ENCODE data around the gene ZNF648.
"Not testable (repeated sequence)": the region's sequence is repeated elsewhere in the genome, so short reads cannot be mapped to it uniquely, and the experiment has no call there.

The ZNF648 gene

DNA sequence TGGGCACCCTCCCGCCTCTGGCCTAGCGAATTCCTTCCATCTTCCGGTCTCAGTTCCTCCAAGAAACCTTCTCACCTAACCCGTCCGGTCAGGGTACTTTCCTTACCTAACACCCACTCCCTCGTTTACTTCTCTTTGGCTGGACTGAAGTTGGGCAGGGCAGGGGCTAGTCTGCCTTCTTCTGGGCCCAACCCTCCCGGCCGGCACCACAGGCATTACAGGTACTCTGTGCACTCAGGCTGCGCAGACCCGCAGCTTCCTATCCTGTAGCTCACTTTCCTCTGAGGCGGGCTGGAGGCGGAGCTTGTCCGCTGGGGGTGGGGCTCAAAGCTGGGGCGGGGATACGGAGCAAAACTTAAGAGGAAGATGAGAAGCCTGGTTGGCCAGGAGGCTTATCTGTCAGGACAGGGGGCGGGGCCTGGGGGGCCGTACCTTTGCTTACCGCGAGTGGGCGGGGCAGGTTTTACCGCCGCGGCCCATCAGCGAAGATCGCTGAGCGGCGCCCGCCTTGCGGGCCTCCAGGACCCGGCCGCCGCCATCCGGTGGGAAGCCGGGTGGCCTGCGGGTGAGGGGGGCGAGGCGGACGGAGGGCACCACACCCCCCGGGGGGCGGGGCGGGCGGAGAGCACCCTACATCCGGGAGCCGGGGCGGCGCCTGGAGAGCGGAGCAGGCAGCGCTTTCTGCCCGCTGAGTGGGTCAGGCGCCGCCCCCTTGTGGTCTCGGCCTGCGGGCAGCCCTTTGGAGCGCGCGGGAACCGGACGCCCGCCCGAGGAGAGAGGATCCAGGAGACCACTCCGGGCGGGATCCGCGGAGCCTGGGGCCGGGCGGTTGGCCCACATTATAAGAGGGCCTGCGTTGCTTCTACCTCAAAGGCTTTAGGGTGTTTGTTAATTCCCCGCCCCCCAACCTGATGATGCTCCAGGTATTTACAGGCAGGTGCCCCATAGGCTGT is 31.9 kb downstream of the ZNF648 start:
- DNase-seq (ENCODE audit: low spot score): peak; percentile 73
- FAIRE-seq: no peak

DNA sequence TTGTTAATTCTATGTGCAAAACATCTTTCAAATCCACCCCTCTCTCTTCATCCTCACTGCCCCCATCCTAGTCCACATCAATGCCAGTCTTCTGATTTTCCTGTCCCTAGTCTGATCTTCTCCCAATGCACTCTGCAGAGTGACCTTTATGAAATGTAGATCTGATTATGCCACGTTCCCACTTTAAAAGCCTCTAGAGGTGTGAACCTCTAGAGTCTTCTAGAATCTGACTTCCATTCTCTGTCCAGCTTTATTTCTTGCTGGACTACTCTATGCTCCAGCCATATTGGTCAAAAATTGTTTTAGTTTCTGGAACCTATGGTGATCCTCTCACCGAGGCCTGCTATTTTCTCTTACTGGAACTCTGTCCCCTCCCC is 32.5 kb downstream of the ZNF648 start:
- DNase-seq (ENCODE audit: low spot score): no peak
- no peak for FAIRE-seq

DNA sequence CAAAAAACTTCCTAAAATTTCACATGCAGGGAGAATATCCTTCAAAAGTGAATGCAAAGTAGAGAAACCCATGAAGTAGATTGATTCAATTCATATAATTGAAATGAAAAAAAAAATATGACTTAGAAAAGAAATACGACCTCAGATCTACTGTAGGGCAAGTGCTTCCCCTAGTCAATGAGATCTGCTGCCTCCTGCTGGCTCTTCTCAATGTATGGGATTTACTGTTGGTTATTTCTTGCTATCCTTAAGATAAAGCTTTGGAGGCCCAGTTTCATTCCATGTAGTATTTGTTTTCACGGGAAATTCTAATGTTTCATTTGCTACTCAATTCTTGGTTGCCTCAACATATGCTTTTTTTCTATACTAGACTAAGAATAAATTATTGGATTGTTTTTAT is 46.2 kb downstream of the ZNF648 start:
- DNase-seq (ENCODE audit: low spot score) (no peak), FAIRE-seq (no peak)

DNA sequence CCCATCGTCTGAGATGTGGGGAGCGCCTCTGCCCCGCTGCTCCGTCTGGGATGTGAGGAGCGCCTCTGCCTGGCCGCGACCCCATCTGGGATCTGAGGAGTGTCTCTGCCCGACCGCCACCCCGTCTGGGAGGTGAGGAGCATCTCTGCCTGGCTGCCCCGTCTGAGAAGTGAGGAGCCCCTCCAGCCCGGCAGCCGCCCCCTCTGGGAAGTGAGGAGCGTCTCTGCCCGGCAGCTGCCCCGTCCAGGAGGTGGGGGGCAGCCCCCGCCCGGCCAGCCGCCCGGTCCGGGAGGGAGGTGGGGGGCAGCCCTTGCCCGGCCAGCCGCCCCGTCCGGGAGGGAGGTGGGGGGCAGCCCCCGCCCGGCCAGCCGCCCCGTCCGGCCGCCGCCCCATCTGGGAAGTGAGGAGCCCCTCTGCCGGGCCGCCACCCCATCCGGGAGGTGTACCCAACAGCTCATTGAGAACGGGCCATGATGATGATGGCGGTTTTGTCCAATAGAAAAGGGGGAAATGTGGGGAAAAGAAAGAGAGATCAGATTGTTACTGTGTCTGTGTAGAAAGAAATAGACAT is 50.6 kb downstream of the ZNF648 start:
- not testable (repeated sequence) for FAIRE-seq; DNase-seq (ENCODE audit: low spot score)

DNA sequence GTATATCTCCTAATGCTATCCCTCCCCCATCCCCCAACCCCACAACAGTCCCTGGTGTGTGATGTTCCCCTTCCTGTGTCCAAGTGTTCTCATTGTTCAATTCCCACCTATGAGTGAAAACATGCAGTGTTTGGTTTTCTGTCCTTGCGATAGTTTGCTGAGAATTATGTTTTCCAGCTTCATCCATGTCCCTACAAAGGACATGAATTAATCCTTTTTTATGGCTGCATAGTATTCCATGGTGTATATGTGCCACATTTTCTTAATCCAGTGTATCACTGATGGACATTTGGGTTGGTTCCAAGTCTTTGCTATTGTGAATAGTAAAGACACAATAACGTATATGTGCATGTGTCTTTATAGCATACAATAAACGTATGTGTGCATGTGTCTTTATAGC is 56.1 kb downstream of the ZNF648 start:
- FAIRE-seq; DNase-seq (ENCODE audit: low spot score): not testable (repeated sequence)

DNA sequence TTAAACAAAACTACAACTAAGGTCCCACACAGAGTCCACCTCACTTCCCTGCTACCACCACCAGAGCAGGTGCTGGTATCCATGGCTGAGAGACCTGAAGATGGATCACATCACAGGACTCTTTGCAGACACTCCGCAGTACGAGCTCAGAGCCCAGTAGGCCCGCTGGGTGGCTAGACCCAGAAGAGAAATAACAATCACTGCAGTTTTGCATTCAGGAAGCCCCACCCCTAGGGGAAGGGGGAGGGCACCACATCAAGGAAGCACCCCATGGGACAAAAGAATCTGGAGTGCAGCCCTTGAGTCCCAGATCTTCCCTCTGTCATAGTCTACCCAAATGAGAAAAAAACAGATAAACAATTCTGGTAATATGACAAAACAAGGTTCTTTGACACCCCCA is 56.9 kb downstream of the ZNF648 start:
- FAIRE-seq: no peak
- no peak for DNase-seq (ENCODE audit: low spot score)

Measured in RCC 7860 (cell line).